ENCODE measurements around the gene PTPN13. TPM values are rescaled to one million over a fixed set of nuclear protein-coding genes. Genes with fewer than 3 reads are reported as not detected.

Gene PTPN13
- total RNA-seq, 8 experiments from 2014 or later = 4.2 to 68.0 (median 25.1) TPM

DNA sequence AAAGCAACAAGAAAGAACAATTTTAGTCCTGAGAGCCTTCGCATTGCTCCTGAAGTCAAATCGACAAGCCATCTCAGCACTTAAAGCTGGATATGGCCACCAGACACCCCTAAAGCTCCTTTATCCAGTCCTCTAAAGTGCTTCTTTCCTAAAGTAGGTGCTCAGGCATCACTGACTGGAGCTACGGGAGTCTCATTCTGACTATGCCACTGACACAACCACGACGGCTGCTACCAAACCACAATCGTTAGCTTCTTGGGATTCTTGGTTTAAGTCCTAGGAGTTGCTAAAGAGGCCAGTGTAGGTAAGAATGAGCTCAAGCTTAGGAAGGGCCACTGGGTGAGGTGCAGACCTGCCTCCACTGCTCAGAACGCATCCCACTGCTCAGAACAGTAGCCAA is 254.0 kb downstream of the PTPN13 start:
- in situ Hi-C loops (cut with MboI; ENCODE audit: low pct_unique_long_range_greater_than_20kb in 2 of 9, low sequenced_read_pairs in 9 of 9, unreplicated experiment in 9 of 9) = no loop called here
- no peaks in the 10 kb centered on the region for H3K4me1 ChIP-seq (replicated peaks in 1 of 2)
- WGBS, 10 experiments = 53 to 98% (median 80%) methylated on average over 2 to 7 of the region's 7 CpGs; no CpG with 5 or more reads in 2 of the 10 experiments
- H3K27ac ChIP-seq = no peak overlapping the region
- no peak overlapping the region for H3K4me3 ChIP-seq
- no peak for ATAC-seq (replicated peaks in 6 of 8)

DNA sequence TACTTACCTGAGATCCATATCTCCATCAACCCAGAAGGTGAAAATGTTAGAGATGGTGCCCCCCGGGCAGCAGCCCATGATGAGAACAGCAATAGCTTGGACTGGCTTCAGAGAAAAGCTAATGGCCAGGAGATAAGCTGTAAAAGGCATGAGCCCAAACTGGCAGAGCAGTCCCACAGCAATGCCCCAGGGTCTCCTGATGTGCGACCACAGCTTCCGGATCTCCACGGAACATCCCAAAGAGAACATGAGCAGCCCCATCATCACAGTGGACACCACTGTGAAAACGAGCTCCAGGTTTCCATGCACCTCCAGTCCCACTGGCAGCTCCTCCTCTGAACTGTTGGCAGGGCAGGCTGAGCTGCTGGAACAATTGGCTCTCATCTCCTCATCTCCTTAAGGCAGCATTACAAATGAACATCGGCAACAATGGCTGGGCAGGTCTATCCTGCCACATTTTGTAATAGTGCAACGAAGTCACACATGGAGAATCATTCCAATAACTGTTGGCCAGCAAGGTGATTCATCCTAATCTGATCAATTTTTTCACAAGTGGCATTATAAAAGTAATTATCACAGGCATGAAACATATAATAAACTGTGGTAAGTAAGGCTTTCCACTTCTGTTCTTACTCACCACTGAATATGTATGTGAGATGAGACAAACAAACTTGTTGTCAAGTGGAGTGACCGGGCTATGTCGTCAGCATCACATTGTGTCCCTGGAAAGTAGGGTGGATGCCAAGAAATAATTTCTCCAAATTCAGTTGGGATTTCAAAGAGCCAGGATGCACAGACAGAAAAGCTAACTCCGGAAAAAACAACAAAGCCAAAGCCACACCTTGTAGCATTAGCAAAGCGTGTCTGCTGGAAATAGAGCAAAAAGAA is 254.9 kb downstream of the PTPN13 start, which contains the start of gene SLC10A6:
SLC10A6 (minus strand) TSS at position 653 of the 888 bp plus-strand sequence; CDS start at position 384, 269 bp downstream.
- H3K4me3 ChIP-seq = no peak within 1 kb of the TSS
- no peak within 1 kb of the TSS for H3K27ac ChIP-seq
- in situ Hi-C loops (cut with MboI; ENCODE audit: low pct_unique_long_range_greater_than_20kb in 2 of 9, low sequenced_read_pairs in 9 of 9, unreplicated experiment in 9 of 9) = no loop called here
- ATAC-seq (replicated peaks in 6 of 8) = peak in 3 of 8 experiments; percentile 72 to 96 (median 95)
- WGBS, 10 experiments = 3 to 96% (median 84%) methylated on average over 1 to 10 of the region's 11 CpGs
- H3K4me1 ChIP-seq (replicated peaks in 1 of 2) = no peaks in the 10 kb centered on the region

DNA sequence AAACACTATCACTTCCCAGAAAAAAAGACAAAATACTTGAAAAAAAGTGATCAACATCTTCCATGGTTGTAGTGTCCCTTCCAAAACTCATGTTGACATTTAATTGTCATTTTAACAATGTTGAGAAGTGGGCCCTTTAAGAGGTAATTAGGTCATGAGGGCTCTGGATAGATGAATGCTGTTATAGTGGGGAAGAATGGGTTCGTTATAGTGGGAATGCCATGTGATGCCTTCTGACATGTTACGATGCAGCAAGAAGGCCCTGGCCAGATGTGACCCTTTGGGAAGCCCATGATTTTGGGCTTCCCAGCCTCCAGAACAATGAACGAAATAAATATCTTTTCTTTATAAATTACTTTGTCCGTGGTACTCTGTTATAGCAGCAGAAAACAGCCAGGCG is 259.1 kb downstream of the PTPN13 start:
- in situ Hi-C loops (cut with MboI; ENCODE audit: low pct_unique_long_range_greater_than_20kb in 2 of 9, low sequenced_read_pairs in 9 of 9, unreplicated experiment in 9 of 9) = no loop called here
- no peak for ATAC-seq (replicated peaks in 6 of 8)
- no peak overlapping the region for H3K4me3 ChIP-seq
- WGBS, 10 experiments = 80 to 100% (median 96%) methylated on average over 1 to 4 of the region's 5 CpGs; no CpG with 5 or more reads in 4 of the 10 experiments
- H3K4me1 ChIP-seq (replicated peaks in 1 of 2) = no peaks in the 10 kb centered on the region
- H3K27ac ChIP-seq = no peak overlapping the region

DNA sequence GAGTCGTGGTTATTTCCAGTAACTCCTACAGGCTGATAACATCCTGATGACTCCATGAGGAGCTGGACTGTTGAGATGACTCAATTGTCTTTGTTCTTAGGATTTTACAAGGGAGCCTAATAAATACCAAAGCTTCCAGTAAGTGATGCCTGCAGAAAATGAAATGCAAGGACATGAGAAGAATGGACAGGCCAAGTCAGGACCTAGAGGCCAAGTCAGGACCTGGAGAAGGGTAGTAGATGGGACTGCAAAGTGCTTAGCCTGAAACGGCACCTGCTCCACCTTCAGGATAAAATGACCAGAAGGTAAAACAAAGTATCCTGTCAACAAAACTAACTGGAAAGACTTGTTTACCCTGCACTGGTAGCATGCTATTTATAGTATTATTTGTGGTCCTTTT is 261.5 kb downstream of the PTPN13 start:
- in situ Hi-C loops (cut with MboI; ENCODE audit: low pct_unique_long_range_greater_than_20kb in 2 of 9, low sequenced_read_pairs in 9 of 9, unreplicated experiment in 9 of 9) = no loop called here
- no peak overlapping the region for H3K27ac ChIP-seq
- ATAC-seq (replicated peaks in 6 of 8) = peak in 2 of 8 experiments; percentile 66 to 99
- H3K4me1 ChIP-seq (replicated peaks in 1 of 2) = no peaks in the 10 kb centered on the region
- no peak overlapping the region for H3K4me3 ChIP-seq
- 6 to 100% (median 83%) methylated on average over 1 to 2 of the region's 2 CpGs; no CpG with 5 or more reads in 1 of the 10 experiments for WGBS, 10 experiments

DNA sequence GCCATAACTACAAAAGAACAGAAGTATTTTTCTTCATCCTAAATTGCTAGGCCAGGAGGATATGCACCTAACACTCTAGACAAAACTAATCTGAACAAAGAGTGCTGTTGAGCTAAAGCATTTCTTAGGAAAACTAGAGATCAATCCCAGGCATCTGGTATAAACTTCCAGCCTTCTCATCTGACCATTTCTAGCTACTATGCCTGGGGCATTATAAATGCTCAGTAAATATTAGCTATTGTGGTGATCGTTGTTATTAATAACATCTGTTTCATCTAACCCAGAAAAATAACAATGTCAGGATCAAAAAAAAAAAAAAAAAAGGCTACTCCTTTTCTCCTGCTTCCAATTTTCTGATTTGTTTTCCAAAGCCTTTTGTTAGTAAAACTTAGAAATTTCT is 262.8 kb downstream of the PTPN13 start:
- H3K4me1 ChIP-seq (replicated peaks in 1 of 2) = no peaks in the 10 kb centered on the region
- 0 to 100% (median 78%) methylated on average over 1 of the region's 1 CpG; no CpG with 5 or more reads in 1 of the 10 experiments for WGBS, 10 experiments
- no peak overlapping the region for H3K27ac ChIP-seq
- in situ Hi-C loops (cut with MboI; ENCODE audit: low pct_unique_long_range_greater_than_20kb in 2 of 9, low sequenced_read_pairs in 9 of 9, unreplicated experiment in 9 of 9) = no loop called here
- H3K4me3 ChIP-seq = no peak overlapping the region
- ATAC-seq (replicated peaks in 6 of 8) = no peak

DNA sequence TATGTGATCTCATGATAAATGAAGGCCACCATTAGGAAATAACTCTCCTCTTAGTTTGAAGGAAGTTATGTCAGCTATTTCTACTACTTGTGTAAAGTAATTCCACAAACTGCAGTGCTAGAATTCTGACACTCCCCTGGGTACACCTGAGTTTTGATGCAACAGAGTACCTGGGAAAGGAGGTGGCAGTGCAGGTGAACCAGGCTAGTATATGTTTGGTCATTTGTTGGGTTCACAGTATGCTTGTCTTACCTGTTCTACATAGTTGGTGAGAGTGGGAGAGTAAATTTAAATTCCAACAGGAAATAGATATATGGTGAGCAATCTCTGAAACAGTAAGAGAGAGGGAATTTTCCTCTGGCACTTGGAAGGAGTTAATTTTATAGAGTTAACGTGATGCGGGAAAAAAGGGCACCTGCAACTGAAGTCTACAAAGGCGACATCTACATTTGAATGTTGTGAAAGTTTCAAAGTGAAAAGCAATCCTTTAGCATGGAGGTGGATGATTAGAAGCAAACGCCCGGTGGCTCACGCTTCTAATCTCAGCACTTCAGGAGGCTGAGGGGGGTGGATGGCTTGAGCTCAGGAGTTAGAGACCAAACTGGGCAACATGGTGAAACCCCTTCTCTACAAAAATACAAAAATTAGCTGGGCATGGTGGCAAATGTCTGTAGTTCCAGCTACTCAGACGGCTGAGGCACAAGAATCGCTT is 263.4 kb downstream of the PTPN13 start:
- H3K4me1 ChIP-seq (replicated peaks in 1 of 2) = no peaks in the 10 kb centered on the region
- no peak overlapping the region for H3K4me3 ChIP-seq
- in situ Hi-C loops (cut with MboI; ENCODE audit: low pct_unique_long_range_greater_than_20kb in 2 of 9, low sequenced_read_pairs in 9 of 9, unreplicated experiment in 9 of 9) = no loop called here
- ATAC-seq (replicated peaks in 6 of 8) = no peak
- 30 to 94% (median 67%) methylated on average over 1 to 7 of the region's 8 CpGs for WGBS, 10 experiments
- H3K27ac ChIP-seq = no peak overlapping the region

Other genes with a start within 250 kb of the PTPN13 start
- 100 to 1,000 TPM in 1 of 8 experiments, 10 to 100 TPM in 4, 1 to 10 TPM in 3; 1.2 to 104 (median 61.8) TPM for gene MAPK10, start 234.3 kb upstream of the PTPN13 start, total RNA-seq

Measured in motor neuron (in vitro differentiated cells).